NCI-H82 treated with DMSO at 0.1 percent for 48 hours (cell line): ENCODE results near the gene SFN.
"Not testable (repeated sequence)": the region's sequence is repeated elsewhere in the genome, so short reads cannot be mapped to it uniquely, and the experiment has no call there.

Source experiments
- DNase-seq: peaks from one replicate; lab custom pipeline; 2025; ENCODE audit not compliant: unreplicated experiment; lab: John Stamatoyannopoulos, UW

SFN gene

GRCh38 chr1:26838474-26839338 is 24.2 kb upstream of the SFN start:
- no peak for DNase-seq

- DNase-seq, result no peak
Measured at GRCh38 chr1:26839339-26839722, 23.6 kb upstream of the SFN start.

GRCh38 chr1:26839779-26840178 is 23.2 kb upstream of the SFN start:
- no peak for DNase-seq

GRCh38 chr1:26844424-26845196 is 18.3 kb upstream of the SFN start:
- DNase-seq, result no peak

- DNase-seq, result not testable (repeated sequence)
Measured at GRCh38 chr1:26847826-26848225, 15.1 kb upstream of the SFN start.

- DNase-seq, result no peak
Measured at GRCh38 chr1:26848499-26848898, 14.4 kb upstream of the SFN start.

- DNase-seq, result no peak
Measured at GRCh38 chr1:26848941-26849774, 13.8 kb upstream of the SFN start.

- no peak for DNase-seq
Measured at GRCh38 chr1:26851106-26851684, 11.8 kb upstream of the SFN start.

GRCh38 chr1:26852701-26853100 is 10.2 kb upstream of the SFN start:
- no peak for DNase-seq

- DNase-seq, result peak; percentile 48
Measured at GRCh38 chr1:26853156-26853555, 9.8 kb upstream of the SFN start.

GRCh38 chr1:26853600-26853999 is 9.3 kb upstream of the SFN start:
- no peak for DNase-seq

GRCh38 chr1:26854906-26855305 is 8.0 kb upstream of the SFN start:
- no peak for DNase-seq

GRCh38 chr1:26855636-26856035 is 7.3 kb upstream of the SFN start:
- DNase-seq, result no peak

GRCh38 chr1:26856181-26856580 is 6.8 kb upstream of the SFN start:
- no peak for DNase-seq

- DNase-seq, result no peak
Measured at GRCh38 chr1:26856604-26857469, 6.1 kb upstream of the SFN start.

GRCh38 chr1:26857473-26858060 is 5.4 kb upstream of the SFN start:
- no peak for DNase-seq

GRCh38 chr1:26858160-26858559 is 4.8 kb upstream of the SFN start:
- peak; percentile 37 for DNase-seq

- no peak for DNase-seq
Measured at GRCh38 chr1:26858891-26859640, 3.9 kb upstream of the SFN start.

- DNase-seq, result no peak
Measured at GRCh38 chr1:26861286-26861701, 1.7 kb upstream of the SFN start.
